HL-60 (cell line): ENCODE results near the gene KRTAP2-2.
"Not testable (repeated sequence)": the region's sequence is repeated elsewhere in the genome, so short reads cannot be mapped to it uniquely, and the experiment has no call there.

Source experiments
- DNase-seq, 2 experiments: peaks; one replicate each; pipeline ENCODE4 v3.0.0-alpha.2; 2010 to 2020; ENCODE audit warnings: low read depth in 1 of 2, low spot score in 1 of 2
- H3K27ac ChIP-seq: fragments of 250-450 bp; sonication (Bioruptor Pico); replicated peaks from 2 replicates; pipeline ENCODE4 v1.5.1; 2020; ENCODE audit warnings: mild to moderate bottlenecking, moderate library complexity
- H3K27me3 ChIP-seq: fragments of 250-450 bp; sonication (Bioruptor Pico); 2 replicates; pipeline ENCODE4 v1.5.1; 2021; ENCODE audit warnings: mild to moderate bottlenecking, moderate library complexity; ENCODE audit not compliant: insufficient read depth, poor library complexity, severe bottlenecking
- H3K4me3 ChIP-seq: replicated peaks from 2 replicates; pipeline ENCODE4 v1.5.1; 2011; ENCODE audit warnings: mild to moderate bottlenecking, control low read depth, low read length; ENCODE audit not compliant: insufficient read depth
- GABPA ChIP-seq: IDR thresholded peaks from 2 replicates; pipeline ENCODE4 v1.6.1; 2012; ENCODE audit warnings: low read depth
- POLR2AphosphoS5 ChIP-seq: IDR thresholded peaks from 2 replicates; pipeline ENCODE4 v1.6.1; 2012; ENCODE audit warnings: low read depth
- SPI1 ChIP-seq: IDR thresholded peaks from 2 replicates; pipeline ENCODE4 v1.6.1; 2012; ENCODE audit warnings: low read depth, mild to moderate bottlenecking, borderline replicate concordance
- TF ChIP-seq, protein P1 (sequence below): IDR thresholded peaks from 2 replicates; pipeline ENCODE4 v1.6.1; 2012; ENCODE audit warnings: low read depth; ENCODE audit not compliant: insufficient replicate concordance
- TF ChIP-seq, protein P2 (sequence below): IDR thresholded peaks from one replicate; pipeline ENCODE4 v1.5.1; 2011; ENCODE audit warnings: low read length, control low read depth, inconsistent platforms; ENCODE audit not compliant: insufficient read depth

Gene KRTAP2-2

GRCh38 chr17:41049110-41049509, 5.9 kb downstream of the KRTAP2-2 start:
- no peak for DNase-seq
- no peak overlapping the region for H3K27ac ChIP-seq
- H3K27me3 ChIP-seq, result no peaks in the 10 kb centered on the region
- no peak for TF ChIP-seq POLR2AphosphoS5
- TF ChIP-seq SPI1, result no peak
- TF ChIP-seq GABPA, result no peak
- TF ChIP-seq, protein P1, sequence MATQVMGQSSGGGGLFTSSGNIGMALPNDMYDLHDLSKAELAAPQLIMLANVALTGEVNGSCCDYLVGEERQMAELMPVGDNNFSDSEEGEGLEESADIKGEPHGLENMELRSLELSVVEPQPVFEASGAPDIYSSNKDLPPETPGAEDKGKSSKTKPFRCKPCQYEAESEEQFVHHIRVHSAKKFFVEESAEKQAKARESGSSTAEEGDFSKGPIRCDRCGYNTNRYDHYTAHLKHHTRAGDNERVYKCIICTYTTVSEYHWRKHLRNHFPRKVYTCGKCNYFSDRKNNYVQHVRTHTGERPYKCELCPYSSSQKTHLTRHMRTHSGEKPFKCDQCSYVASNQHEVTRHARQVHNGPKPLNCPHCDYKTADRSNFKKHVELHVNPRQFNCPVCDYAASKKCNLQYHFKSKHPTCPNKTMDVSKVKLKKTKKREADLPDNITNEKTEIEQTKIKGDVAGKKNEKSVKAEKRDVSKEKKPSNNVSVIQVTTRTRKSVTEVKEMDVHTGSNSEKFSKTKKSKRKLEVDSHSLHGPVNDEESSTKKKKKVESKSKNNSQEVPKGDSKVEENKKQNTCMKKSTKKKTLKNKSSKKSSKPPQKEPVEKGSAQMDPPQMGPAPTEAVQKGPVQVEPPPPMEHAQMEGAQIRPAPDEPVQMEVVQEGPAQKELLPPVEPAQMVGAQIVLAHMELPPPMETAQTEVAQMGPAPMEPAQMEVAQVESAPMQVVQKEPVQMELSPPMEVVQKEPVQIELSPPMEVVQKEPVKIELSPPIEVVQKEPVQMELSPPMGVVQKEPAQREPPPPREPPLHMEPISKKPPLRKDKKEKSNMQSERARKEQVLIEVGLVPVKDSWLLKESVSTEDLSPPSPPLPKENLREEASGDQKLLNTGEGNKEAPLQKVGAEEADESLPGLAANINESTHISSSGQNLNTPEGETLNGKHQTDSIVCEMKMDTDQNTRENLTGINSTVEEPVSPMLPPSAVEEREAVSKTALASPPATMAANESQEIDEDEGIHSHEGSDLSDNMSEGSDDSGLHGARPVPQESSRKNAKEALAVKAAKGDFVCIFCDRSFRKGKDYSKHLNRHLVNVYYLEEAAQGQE, result no peak
- TF ChIP-seq, protein P2, sequence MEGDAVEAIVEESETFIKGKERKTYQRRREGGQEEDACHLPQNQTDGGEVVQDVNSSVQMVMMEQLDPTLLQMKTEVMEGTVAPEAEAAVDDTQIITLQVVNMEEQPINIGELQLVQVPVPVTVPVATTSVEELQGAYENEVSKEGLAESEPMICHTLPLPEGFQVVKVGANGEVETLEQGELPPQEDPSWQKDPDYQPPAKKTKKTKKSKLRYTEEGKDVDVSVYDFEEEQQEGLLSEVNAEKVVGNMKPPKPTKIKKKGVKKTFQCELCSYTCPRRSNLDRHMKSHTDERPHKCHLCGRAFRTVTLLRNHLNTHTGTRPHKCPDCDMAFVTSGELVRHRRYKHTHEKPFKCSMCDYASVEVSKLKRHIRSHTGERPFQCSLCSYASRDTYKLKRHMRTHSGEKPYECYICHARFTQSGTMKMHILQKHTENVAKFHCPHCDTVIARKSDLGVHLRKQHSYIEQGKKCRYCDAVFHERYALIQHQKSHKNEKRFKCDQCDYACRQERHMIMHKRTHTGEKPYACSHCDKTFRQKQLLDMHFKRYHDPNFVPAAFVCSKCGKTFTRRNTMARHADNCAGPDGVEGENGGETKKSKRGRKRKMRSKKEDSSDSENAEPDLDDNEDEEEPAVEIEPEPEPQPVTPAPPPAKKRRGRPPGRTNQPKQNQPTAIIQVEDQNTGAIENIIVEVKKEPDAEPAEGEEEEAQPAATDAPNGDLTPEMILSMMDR, result no peak
- H3K4me3 ChIP-seq, result no peak overlapping the region

DNA sequence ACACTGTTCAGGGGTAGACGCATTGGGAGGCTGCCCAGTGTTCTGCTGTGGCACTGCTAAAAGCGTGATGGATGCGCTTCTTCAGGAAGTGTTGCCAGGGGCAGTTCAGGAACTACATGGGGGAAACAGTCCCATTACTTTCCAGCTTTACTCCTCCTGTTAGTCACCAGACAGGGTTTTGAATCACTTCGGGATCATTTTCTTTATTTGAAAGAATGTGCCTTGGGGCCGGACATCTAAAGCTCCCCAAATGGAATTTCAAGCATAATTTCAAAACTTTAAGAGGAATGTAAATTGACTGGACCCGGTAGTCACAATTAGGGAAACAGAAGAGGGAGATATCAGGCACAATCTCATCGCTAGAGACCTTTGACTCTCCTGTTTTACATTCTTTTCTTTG, 6.6 kb downstream of the KRTAP2-2 start:
- no peak for DNase-seq
- Histone ChIP-seq H3K4me3 (no peak overlapping the region), H3K27ac (no peak overlapping the region), H3K27me3 (no peaks in the 10 kb centered on the region)
- TF ChIP-seq POLR2AphosphoS5, result no peak
- TF ChIP-seq, protein P1, result no peak
- TF ChIP-seq, protein P2, result no peak
- no peak for TF ChIP-seq SPI1
- no peak for TF ChIP-seq GABPA

GRCh38 chr17:41046735-41047465, 8.1 kb downstream of the KRTAP2-2 start, which contains the start of gene KRTAP2-1:
Gene KRTAP2-1 (minus strand): TSS chr17:41047316. CDS start chr17:41047267, 49 bp downstream.
- not testable (repeated sequence) for H3K27me3 ChIP-seq, DNase-seq, H3K27ac ChIP-seq, H3K4me3 ChIP-seq

DNA sequence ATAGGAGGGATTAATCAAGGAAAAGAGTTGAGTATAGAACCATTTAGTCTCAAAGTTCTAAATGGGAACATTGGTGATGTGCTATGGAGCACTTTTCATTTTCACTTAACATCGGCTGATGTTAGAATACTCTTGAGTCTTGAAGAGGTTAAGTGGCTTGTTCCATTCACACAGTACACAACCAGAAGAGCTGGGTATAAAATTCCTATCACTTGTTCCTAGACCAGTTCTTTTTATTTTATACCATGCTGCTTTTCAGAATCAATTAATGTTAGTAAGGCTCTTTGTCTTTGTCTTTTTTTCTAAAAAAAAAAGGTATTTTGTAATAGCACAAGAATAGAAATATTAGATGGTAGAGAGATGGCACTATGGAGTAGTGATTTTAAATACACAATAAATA, 12.1 kb downstream of the KRTAP2-2 start:
- Histone ChIP-seq H3K27me3 (no peaks in the 10 kb centered on the region), H3K27ac (no peak overlapping the region), H3K4me3 (no peak overlapping the region)
- TF ChIP-seq SPI1 (no peak), GABPA (no peak), POLR2AphosphoS5 (no peak)
- TF ChIP-seq, protein P2, result no peak
- TF ChIP-seq, protein P1, result no peak
- no peak for DNase-seq

DNA sequence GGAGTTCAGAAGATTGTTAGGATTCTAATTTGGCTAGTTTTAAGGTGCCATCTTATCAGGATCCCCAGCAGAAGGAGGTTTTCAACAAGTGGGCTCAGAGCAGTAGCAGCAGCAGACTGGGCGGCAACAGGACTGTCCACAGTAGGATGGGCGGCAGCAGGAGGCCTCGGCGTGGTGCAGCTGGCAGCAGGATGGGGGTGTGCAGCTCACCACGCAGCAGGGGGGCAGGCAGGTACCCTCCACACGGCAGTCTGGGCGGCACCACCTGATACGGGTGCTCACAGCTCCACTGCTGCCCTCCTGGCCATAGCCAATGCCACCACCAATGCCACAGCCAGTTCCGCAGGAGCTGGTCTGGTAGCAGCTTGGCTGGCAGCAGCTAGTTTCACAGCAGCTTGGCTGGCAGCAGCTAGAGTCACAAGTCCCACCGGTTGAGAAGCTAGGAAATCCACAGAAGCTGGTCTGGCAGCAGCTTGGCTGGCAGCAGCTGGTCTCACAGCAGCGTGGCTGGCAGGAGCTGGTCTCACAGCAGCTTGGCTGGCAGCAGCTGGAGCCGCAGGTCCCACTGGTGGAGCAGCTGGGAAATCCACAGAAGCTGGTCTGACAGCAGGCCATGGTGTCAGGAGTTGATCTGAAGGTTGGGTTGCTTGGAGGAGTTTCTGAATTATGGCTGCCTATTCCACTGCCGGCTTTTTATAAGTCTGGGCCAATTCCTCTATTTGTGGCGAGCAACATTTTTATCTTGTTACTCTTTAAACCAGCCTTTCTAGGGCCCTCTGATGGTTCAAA, 14.1 kb downstream of the KRTAP2-2 start, which contains the start of gene KRTAP1-1:
Gene KRTAP1-1 (minus strand): TSS at position 668 of the 789 bp plus-strand sequence. CDS start 53 bp downstream, at position 615.
- H3K27me3 ChIP-seq, DNase-seq, H3K4me3 ChIP-seq, H3K27ac ChIP-seq: not testable (repeated sequence)
